Cardiac fibroblast (primary cell): ENCODE data around the gene SLC43A2.

Experiments used
- DNase-seq, 2 donors: peaks; one replicate each; pipeline versions ENCODE4 v3.0.0 to v3.0.0-alpha.2; 2010; ENCODE audit warnings: low read depth in 2 of 2
- H3K4me3 ChIP-seq, 2 donors: replicated peaks in 1 of 2; 1 replicate in 1 of 2; 2 replicates in 1 of 2; pipeline ENCODE4 v1.5.1; 2011; ENCODE audit warnings: low read depth in 2 of 2, low read length in 2 of 2, mild to moderate bottlenecking in 2 of 2, moderate library complexity in 1 of 2
- TF ChIP-seq, protein P1 (sequence below): IDR thresholded peaks from one replicate; pipeline ENCODE4 v1.5.1; 2011; ENCODE audit warnings: low read depth, mild to moderate bottlenecking, low read length, inconsistent platforms

SLC43A2 gene

DNA sequence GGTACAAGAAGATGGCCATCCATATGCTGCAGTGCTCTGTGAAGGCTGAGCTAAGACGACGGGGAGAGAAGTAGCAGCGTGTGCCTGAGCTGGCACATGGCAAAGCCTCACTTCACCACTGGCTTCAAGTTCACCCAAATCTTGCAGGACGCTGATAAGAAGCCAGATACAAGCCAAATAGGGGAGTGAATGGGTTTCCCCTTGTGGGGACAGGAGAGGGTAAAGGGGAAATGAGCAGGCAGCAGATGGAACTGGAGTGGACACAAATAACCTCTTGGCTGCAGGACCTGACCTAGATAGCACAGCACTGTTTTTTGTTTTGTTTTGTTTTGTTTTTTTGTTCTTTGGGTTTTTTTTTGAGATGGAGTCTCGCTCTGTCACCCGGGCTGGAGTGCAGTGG, 45.1 kb downstream of the SLC43A2 start:
- TF ChIP-seq, protein P1, sequence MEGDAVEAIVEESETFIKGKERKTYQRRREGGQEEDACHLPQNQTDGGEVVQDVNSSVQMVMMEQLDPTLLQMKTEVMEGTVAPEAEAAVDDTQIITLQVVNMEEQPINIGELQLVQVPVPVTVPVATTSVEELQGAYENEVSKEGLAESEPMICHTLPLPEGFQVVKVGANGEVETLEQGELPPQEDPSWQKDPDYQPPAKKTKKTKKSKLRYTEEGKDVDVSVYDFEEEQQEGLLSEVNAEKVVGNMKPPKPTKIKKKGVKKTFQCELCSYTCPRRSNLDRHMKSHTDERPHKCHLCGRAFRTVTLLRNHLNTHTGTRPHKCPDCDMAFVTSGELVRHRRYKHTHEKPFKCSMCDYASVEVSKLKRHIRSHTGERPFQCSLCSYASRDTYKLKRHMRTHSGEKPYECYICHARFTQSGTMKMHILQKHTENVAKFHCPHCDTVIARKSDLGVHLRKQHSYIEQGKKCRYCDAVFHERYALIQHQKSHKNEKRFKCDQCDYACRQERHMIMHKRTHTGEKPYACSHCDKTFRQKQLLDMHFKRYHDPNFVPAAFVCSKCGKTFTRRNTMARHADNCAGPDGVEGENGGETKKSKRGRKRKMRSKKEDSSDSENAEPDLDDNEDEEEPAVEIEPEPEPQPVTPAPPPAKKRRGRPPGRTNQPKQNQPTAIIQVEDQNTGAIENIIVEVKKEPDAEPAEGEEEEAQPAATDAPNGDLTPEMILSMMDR: no peak
- no peak for DNase-seq
- no peak overlapping the region for H3K4me3 ChIP-seq

DNA sequence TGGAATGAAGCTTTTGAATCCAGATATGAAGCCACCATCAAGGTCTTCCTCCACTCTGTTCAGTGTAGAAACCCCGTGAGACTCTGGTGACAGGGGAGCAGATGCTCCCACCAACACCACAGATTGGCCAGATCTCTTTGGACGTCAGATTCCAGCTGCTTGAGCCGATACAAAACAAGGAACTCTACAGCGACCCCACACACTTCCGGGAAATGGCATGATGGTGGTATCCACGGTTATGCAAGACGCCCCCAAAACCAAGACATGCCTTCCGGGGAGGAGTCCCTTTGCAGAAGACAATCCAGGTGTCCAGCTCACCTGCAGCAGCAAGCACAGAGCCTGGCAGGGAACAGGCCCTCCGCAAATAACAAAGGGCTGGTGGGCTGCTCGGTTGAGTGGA, 46.3 kb downstream of the SLC43A2 start:
- H3K4me3 ChIP-seq: no peak overlapping the region
- TF ChIP-seq, protein P1: no peak
- DNase-seq: no peak

DNA sequence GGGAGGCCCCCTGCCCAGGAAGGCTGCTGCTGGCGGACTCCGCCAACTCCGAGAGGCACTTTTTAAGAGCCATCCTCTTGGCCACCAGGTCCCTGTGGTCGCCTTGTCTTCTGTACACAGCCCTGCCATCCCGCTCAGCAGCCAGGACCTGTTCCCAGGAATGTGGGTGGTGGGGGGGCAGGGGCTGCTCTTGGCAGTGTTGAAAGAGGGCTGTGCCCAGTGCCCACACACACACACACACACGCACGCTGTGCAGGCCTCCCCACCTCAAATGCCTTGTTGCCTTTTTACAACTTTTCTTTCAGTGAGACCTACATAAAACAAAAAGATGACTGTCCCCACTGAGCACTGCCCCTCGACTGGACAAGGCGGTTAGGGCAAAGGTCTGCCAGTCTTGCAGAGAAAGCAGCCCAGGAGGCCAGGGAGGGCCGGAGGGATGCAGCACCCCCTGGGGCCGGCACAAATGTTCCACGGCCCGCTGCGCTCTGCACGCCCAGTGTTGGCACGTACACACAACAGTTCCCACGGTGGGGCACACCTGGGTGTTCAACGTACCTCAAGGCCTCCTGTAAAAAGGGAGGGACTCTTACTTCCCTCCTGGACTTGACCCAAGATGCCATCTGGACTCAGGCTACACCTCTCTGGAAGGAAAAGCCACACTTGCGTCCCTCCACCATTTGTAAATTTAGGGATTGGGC, 47.5 kb downstream of the SLC43A2 start:
- no peak for DNase-seq
- TF ChIP-seq, protein P1: no peak
- H3K4me3 ChIP-seq: no peak overlapping the region

DNA sequence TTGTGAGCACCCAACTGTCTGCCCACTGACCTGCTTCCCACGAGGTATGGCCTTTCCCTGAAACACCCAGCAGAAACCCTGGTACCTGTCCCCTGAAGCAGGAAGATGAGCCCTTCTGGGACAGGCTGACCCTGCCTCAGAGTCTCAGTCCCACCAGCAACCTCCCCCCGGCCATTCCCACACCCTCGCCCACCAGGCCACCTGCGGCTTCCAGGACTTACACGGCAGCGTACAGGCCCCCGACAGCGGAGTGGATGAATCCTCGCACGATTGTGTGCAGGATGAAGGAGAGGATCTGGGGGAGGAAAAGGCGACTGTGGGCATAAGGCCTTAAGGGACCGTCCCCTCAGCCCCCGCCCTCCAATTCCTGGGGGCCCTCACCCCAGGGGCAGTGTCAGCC, 50.6 kb downstream of the SLC43A2 start:
- H3K4me3 ChIP-seq: no peak overlapping the region
- no peak for DNase-seq
- TF ChIP-seq, protein P1: no peak

DNA sequence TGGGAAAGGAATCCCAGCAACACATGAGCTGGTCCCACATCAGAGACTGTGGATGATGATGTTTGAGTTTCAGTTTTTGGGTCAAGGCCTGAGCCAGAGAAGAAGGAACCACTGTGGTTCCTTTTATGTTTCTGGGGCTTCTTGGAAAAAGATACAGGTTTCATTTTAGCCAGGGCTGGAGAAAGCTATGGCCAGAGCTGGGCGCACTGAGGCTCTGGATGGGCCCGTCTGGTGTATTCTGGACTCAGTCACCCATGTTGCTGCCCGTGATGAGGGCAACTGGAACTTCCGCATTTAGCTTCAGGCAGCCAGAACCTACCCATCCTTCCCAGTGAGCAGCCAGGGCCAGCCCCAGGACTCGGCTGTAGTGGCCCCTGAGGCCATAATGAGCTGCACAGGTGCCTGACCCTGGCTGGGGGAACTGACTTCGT, 51.0 kb downstream of the SLC43A2 start:
- DNase-seq: no peak
- H3K4me3 ChIP-seq: no peak overlapping the region
- TF ChIP-seq, protein P1: no peak

DNA sequence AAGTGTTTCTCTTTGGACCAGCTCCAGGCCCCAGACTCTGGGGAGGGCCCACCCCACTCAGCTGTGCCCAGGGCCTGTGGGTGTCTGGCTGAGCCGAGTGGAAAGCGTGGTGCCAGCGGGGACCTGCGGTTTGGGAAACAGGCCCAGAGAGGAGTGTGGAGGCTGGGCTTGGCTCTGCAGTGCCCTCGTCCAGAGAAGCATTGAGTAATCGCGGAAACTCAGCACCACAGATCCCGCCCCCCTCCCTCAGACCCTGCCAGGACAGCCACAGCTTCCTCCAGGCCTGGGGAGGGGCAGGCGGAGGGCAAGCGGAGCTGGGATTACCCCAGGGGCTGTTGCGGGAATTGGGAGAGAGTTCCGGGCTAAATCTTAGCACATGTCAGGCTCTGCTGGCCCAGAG, 51.5 kb downstream of the SLC43A2 start:
- H3K4me3 ChIP-seq: no peak overlapping the region
- DNase-seq: peak; percentile 92 to 98

More for the DNA sequence above, 51.5 kb downstream of the SLC43A2 start:
- TF ChIP-seq, protein P1: no peak
